ENCODE measurements around the gene PAPSS2.
"Not testable (repeated sequence)": the region's sequence is repeated elsewhere in the genome, so short reads cannot be mapped to it uniquely, and the experiment has no call there.

Gene PAPSS2

GRCh38 chr10:87644500-87644899, 15.2 kb upstream of the PAPSS2 start:
- not testable (repeated sequence) for H3K9ac ChIP-seq (ENCODE audit: low read depth, low read length); H3K4me3 ChIP-seq (ENCODE audit: low read length); H3K9me3 ChIP-seq (ENCODE audit: insufficient read depth, low read depth, low read length); H3K27ac ChIP-seq (ENCODE audit: low read length); H3K27me3 ChIP-seq (ENCODE audit: insufficient read depth, low read length); H3K36me3 ChIP-seq (ENCODE audit: insufficient read depth, low read depth, low read length); H3K4me1 ChIP-seq (ENCODE audit: insufficient read depth, low read length)

DNA sequence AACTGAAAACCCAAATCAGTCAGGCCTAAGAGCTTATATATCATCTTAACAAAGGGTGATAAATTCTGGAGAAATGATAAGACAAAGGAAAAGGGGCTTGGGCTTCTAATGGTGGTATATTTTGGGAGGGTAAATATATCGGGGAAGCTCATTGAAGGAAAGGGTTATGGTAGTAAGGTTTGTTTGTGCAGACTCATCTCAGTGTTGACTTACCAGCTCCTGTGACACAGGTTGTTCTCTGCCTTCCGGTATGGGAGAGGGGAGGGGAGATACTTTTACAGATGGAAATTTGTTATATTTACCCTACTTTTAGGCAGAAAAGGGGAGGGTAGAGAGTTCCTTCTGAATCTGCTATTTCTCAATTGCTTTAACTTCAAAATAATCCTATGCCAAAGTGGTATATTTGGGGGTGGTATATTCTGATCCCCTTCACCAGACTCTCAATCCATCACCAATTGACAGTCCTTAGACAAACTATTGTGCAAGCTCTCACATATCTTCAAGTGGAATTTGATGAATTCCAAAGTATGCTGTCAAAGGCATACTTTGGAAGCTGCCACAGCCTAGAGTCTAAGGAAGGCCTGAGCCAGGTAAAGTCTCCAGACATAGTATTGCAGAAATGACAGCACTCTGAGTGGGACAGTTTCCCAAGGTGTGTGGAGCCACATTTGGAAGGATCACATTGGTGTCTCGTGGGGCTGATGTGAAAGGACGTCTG, 13.3 kb upstream of the PAPSS2 start:
- no peaks in the 10 kb centered on the region for H3K27me3 ChIP-seq (ENCODE audit: insufficient read depth, low read length)
- no peaks in the 10 kb centered on the region for H3K36me3 ChIP-seq (ENCODE audit: insufficient read depth, low read depth, low read length)
- no peaks in the 10 kb centered on the region; the same call in 1 of the 2 replicates for H3K9me3 ChIP-seq (ENCODE audit: insufficient read depth, low read depth, low read length)
- no peak overlapping the region for H3K9ac ChIP-seq (ENCODE audit: low read depth, low read length)
- H3K4me1 ChIP-seq (ENCODE audit: insufficient read depth, low read length) = peaks cover 2% of the 10 kb centered on the region; the same call in 1 of the 2 replicates
- H3K27ac ChIP-seq (ENCODE audit: low read length) = no peak overlapping the region
- no peak overlapping the region for H3K4me3 ChIP-seq (ENCODE audit: low read length)

DNA sequence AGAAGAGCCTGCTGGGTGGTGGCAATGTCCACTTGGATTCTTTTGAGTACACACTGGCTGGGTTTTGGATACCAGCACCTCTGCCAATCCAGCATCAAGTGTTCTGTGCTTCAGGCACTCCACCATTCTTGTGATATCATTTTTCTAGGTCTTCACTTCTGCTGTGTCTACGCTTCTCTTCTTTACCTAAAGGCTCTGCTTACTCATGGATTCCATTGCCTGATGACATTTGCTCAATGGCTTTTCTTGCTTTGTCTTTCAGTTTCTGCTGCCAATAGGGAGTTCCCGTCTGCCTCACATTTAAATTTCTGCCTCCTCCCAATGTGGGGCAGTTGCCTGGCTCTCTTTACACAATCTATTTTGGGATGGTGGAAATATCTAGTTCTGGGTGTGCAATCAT, 12.7 kb upstream of the PAPSS2 start:
- no peak overlapping the region for H3K27ac ChIP-seq (ENCODE audit: low read length)
- H3K9ac ChIP-seq (ENCODE audit: low read depth, low read length) = no peak overlapping the region
- no peaks in the 10 kb centered on the region; the same call in 1 of the 2 replicates for H3K9me3 ChIP-seq (ENCODE audit: insufficient read depth, low read depth, low read length)
- no peaks in the 10 kb centered on the region for H3K36me3 ChIP-seq (ENCODE audit: insufficient read depth, low read depth, low read length)
- H3K4me1 ChIP-seq (ENCODE audit: insufficient read depth, low read length) = peaks cover 8% of the 10 kb centered on the region; the same call in 1 of the 2 replicates
- H3K27me3 ChIP-seq (ENCODE audit: insufficient read depth, low read length) = no peaks in the 10 kb centered on the region
- H3K4me3 ChIP-seq (ENCODE audit: low read length) = no peak overlapping the region

- Histone ChIP-seq H3K9me3 (ENCODE audit: insufficient read depth, low read depth, low read length) (no peaks in the 10 kb centered on the region), H3K36me3 (ENCODE audit: insufficient read depth, low read depth, low read length) (no peaks in the 10 kb centered on the region), H3K27me3 (ENCODE audit: insufficient read depth, low read length) (no peaks in the 10 kb centered on the region), H3K9ac (ENCODE audit: low read depth, low read length) (no peak overlapping the region; the same call in 1 of the 2 replicates), H3K4me3 (ENCODE audit: low read length) (peak overlapping the region; percentile 25; the same call in 1 of the 2 replicates), H3K4me1 (ENCODE audit: insufficient read depth, low read length) (peaks cover 11% of the 10 kb centered on the region; the same call in 1 of the 2 replicates), H3K27ac (ENCODE audit: low read length) (peak overlapping the region; percentile 78)
These were observed 8.7 kb upstream of the PAPSS2 start for GRCh38 chr10:87650838-87651589.

GRCh38 chr10:87651801-87652200, 7.9 kb upstream of the PAPSS2 start:
- Histone ChIP-seq H3K27me3 (ENCODE audit: insufficient read depth, low read length) (no peaks in the 10 kb centered on the region), H3K9ac (ENCODE audit: low read depth, low read length) (peak overlapping the region; percentile 25; the same call in 1 of the 2 replicates), H3K36me3 (ENCODE audit: insufficient read depth, low read depth, low read length) (no peaks in the 10 kb centered on the region), H3K9me3 (ENCODE audit: insufficient read depth, low read depth, low read length) (no peaks in the 10 kb centered on the region), H3K4me3 (ENCODE audit: low read length) (peak overlapping the region; percentile 25; the same call in 1 of the 2 replicates), H3K4me1 (ENCODE audit: insufficient read depth, low read length) (peaks cover 16% of the 10 kb centered on the region; the same call in 1 of the 2 replicates), H3K27ac (ENCODE audit: low read length) (peak overlapping the region; percentile 78)

DNA sequence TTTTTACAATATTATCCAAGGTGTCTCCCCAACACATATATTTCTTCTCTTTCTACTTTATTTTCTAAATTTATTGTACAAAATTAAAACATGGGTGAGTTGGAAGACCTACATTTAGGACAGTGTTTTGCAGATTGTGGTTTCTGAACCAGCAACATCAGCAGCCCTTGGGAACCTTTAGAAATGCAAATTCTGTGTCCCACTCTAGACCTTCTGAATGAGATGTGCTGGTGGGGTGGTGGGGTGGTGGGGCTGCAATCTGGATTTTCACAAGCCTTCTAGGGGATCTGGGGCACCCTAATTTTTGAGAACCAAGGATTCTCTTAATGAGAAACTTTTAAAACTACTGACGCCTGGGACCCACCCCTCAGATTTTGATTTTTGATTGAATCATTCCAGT, 7.4 kb upstream of the PAPSS2 start:
- H3K27me3 ChIP-seq (ENCODE audit: insufficient read depth, low read length) = no peaks in the 10 kb centered on the region
- H3K9ac ChIP-seq (ENCODE audit: low read depth, low read length) = peak overlapping the region; percentile 25; the same call in 1 of the 2 replicates
- no peaks in the 10 kb centered on the region for H3K9me3 ChIP-seq (ENCODE audit: insufficient read depth, low read depth, low read length)
- peak overlapping the region; percentile 25; the same call in 1 of the 2 replicates for H3K4me3 ChIP-seq (ENCODE audit: low read length)
- peak overlapping the region; percentile 78 for H3K27ac ChIP-seq (ENCODE audit: low read length)
- H3K36me3 ChIP-seq (ENCODE audit: insufficient read depth, low read depth, low read length) = no peaks in the 10 kb centered on the region
- peaks cover 16% of the 10 kb centered on the region; the same call in 1 of the 2 replicates for H3K4me1 ChIP-seq (ENCODE audit: insufficient read depth, low read length)

- no peaks in the 10 kb centered on the region for H3K36me3 ChIP-seq (ENCODE audit: insufficient read depth, low read depth, low read length)
- no peaks in the 10 kb centered on the region for H3K9me3 ChIP-seq (ENCODE audit: insufficient read depth, low read depth, low read length)
These were observed 5.5 kb upstream of the PAPSS2 start for GRCh38 chr10:87654212-87654611.

DNA sequence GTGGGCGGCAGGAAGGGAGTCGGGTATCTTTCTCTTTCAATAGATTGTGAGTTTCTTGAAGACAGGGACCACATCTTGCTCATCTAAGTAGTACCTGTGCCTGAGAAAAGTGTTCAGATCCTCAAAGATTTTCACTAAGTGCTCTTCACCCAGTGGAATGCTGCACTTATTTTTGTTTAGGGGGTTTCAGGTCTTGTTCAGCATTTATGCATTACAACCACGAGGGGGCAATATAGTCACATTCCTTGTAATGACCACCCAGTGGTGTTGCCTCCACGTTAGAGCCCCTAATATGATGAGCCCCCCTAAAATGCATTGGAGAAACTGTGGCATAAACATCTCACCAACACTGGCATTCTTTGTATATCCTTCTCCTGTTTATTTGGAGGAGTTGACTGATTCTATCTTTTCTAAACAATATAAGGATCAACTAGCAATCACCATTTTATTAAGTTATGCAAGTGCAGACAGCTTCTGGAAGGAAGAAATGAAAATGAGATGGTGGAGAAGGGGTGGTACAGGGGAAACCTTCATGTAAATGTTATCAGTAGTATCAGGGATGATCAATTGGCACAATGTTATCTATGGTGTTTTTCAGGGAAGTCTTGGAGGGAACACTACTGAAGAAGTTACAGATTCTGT, 3.1 kb upstream of the PAPSS2 start:
- peaks cover 13% of the 10 kb centered on the region; the same call in 1 of the 2 replicates for H3K27me3 ChIP-seq (ENCODE audit: insufficient read depth, low read length)
- no peak overlapping the region for H3K4me3 ChIP-seq (ENCODE audit: low read length)
- H3K9ac ChIP-seq (ENCODE audit: low read depth, low read length) = no peak overlapping the region
- no peak overlapping the region for H3K27ac ChIP-seq (ENCODE audit: low read length)
- H3K9me3 ChIP-seq (ENCODE audit: insufficient read depth, low read depth, low read length) = no peaks in the 10 kb centered on the region
- H3K4me1 ChIP-seq (ENCODE audit: insufficient read depth, low read length) = peaks cover 30% of the 10 kb centered on the region
- no peaks in the 10 kb centered on the region for H3K36me3 ChIP-seq (ENCODE audit: insufficient read depth, low read depth, low read length)

More at GRCh38 chr10:87654212-87654611, 5.5 kb upstream of the PAPSS2 start:
- peaks cover 26% of the 10 kb centered on the region for H3K4me1 ChIP-seq (ENCODE audit: insufficient read depth, low read length)
- no peak overlapping the region for H3K9ac ChIP-seq (ENCODE audit: low read depth, low read length)
- H3K4me3 ChIP-seq (ENCODE audit: low read length) = no peak overlapping the region
- no peak overlapping the region for H3K27ac ChIP-seq (ENCODE audit: low read length)
- H3K27me3 ChIP-seq (ENCODE audit: insufficient read depth, low read length) = peaks cover 9% of the 10 kb centered on the region; the same call in 1 of the 2 replicates

GRCh38 chr10:87657371-87657770, 2.3 kb upstream of the PAPSS2 start:
- peaks cover 13% of the 10 kb centered on the region; the same call in 1 of the 2 replicates for H3K27me3 ChIP-seq (ENCODE audit: insufficient read depth, low read length)
- H3K4me3 ChIP-seq (ENCODE audit: low read length) = no peak overlapping the region
- no peaks in the 10 kb centered on the region for H3K9me3 ChIP-seq (ENCODE audit: insufficient read depth, low read depth, low read length)
- H3K9ac ChIP-seq (ENCODE audit: low read depth, low read length) = no peak overlapping the region
- no peak overlapping the region for H3K27ac ChIP-seq (ENCODE audit: low read length)
- H3K4me1 ChIP-seq (ENCODE audit: insufficient read depth, low read length) = peaks cover 31% of the 10 kb centered on the region
- H3K36me3 ChIP-seq (ENCODE audit: insufficient read depth, low read depth, low read length) = no peaks in the 10 kb centered on the region

GRCh38 chr10:87658321-87658795, 1.3 kb upstream of the PAPSS2 start:
- Histone ChIP-seq H3K9me3 (ENCODE audit: insufficient read depth, low read depth, low read length) (no peaks in the 10 kb centered on the region), H3K36me3 (ENCODE audit: insufficient read depth, low read depth, low read length) (no peaks in the 10 kb centered on the region), H3K4me1 (ENCODE audit: insufficient read depth, low read length) (peaks cover 34% of the 10 kb centered on the region), H3K27me3 (ENCODE audit: insufficient read depth, low read length) (peaks cover 13% of the 10 kb centered on the region; the same call in 1 of the 2 replicates), H3K9ac (ENCODE audit: low read depth, low read length) (peak overlapping the region; percentile 26; the same call in 1 of the 2 replicates), H3K4me3 (ENCODE audit: low read length) (peak overlapping the region; percentile 93; the same call in 1 of the 2 replicates), H3K27ac (ENCODE audit: low read length) (no peak overlapping the region)

DNA sequence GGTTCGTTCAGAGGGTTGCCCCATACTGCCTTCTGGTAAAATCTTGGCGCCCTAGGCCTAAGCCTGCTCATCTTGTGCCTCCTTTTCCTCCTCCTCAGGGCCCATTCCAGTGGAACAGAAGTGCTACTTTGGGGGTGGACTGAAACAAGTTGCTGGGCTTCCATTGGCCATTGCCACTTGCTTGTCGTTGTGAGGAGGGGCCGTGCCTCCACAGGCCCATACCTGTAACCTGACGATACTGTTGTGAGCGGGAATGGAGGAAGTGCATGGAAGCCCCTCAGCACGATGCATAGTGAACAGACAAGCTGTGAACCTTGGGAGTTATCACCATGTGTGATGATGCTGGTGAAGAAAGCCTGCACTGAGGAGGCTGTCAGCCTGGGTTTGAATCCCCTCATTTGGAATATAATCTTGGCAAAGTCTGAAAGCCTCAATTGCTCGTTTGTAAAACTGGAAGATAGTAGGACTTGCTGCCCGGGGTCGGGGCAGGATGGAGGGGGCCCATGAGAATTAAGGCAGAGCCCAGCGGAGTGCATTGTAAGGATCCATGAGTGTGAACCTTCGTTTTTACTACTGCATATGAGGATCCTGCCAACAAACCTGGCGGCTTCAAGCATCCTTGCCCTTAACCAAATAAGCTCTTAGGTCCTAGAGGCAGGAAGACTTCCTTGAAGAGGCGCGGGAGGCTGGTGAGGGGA, 671 bp upstream of the PAPSS2 start:
- Histone ChIP-seq H3K4me1 (ENCODE audit: insufficient read depth, low read length) (peaks cover 34% of the 10 kb centered on the region), H3K9ac (ENCODE audit: low read depth, low read length) (peak overlapping the region; percentile 63; the same call in 1 of the 2 replicates), H3K4me3 (ENCODE audit: low read length) (peak overlapping the region; percentile 93), H3K36me3 (ENCODE audit: insufficient read depth, low read depth, low read length) (no peaks in the 10 kb centered on the region), H3K9me3 (ENCODE audit: insufficient read depth, low read depth, low read length) (no peaks in the 10 kb centered on the region), H3K27ac (ENCODE audit: low read length) (no peak overlapping the region), H3K27me3 (ENCODE audit: insufficient read depth, low read length) (peaks cover 13% of the 10 kb centered on the region; the same call in 1 of the 2 replicates)
